Karpas-422 (cell line): ENCODE measurements around the gene PNO1. TPM values are rescaled to one million over a fixed set of nuclear protein-coding genes. Genes with fewer than 3 reads are reported as not detected.

Experiments
- DNase-seq: peaks from one replicate; pipeline ENCODE4 v3.0.0-alpha.2; 2015
- H2AFZ ChIP-seq: fragments of 200-600 bp; sonication (generic); 2 replicates; pipeline ENCODE4 v1.6.1; 2014; ENCODE audit warnings: antibody characterized with exemption, low read length, mixed read lengths
- H3K27ac ChIP-seq: fragments of 200-600 bp; sonication (generic); 2 replicates; pipeline ENCODE4 v1.5.1; 2014; ENCODE audit warnings: mild to moderate bottlenecking, low read length, moderate library complexity
- H3K27me3 ChIP-seq: fragments of 200-600 bp; sonication (generic); 2 replicates; pipeline ENCODE4 v1.6.1; 2014; ENCODE audit warnings: low read length, mixed read lengths
- H3K36me3 ChIP-seq: fragments of 200-600 bp; sonication (generic); 2 replicates; pipeline ENCODE4 v1.6.1; 2014; ENCODE audit warnings: low read length, mixed read lengths; ENCODE audit not compliant: insufficient read depth
- H3K4me1 ChIP-seq: fragments of 200-600 bp; sonication (generic); 2 replicates; pipeline ENCODE4 v1.6.1; 2014; ENCODE audit warnings: mild to moderate bottlenecking, low read length, mixed read lengths
- H3K4me2 ChIP-seq: fragments of 200-600 bp; sonication (generic); 2 replicates; pipeline ENCODE4 v1.6.1; 2014; ENCODE audit warnings: low read length, low read depth, mild to moderate bottlenecking; ENCODE audit not compliant: poor library complexity, severe bottlenecking
- H3K4me3 ChIP-seq: fragments of 200-600 bp; sonication (generic); 2 replicates; pipeline ENCODE4 v1.5.1; 2014; ENCODE audit warnings: mild to moderate bottlenecking, antibody characterized with exemption, low read length, mixed read lengths
- H3K79me2 ChIP-seq: fragments of 200-600 bp; sonication (generic); 2 replicates; pipeline ENCODE4 v1.6.1; 2014; ENCODE audit warnings: mild to moderate bottlenecking, low read length, mixed read lengths
- H3K9ac ChIP-seq: fragments of 200-600 bp; sonication (generic); 2 replicates; pipeline ENCODE4 v1.6.0; 2014; ENCODE audit warnings: low read length
- H3K9me2 ChIP-seq: fragments of 200-600 bp; sonication (generic), shearing (Covaris generic); replicated peaks from 2 replicates; pipeline ENCODE4 v1.6.0; 2014; ENCODE audit warnings: mild to moderate bottlenecking, low read length, moderate library complexity; ENCODE audit not compliant: insufficient read depth
- H3K9me3 ChIP-seq: fragments of 300-700, 200-600 bp; sonication (generic); 2 replicates; pipeline ENCODE4 v1.6.1; 2014; ENCODE audit warnings: low read length, mixed read lengths
- H4K20me1 ChIP-seq: fragments of 200-600 bp; sonication (generic); 2 replicates; pipeline ENCODE4 v1.6.1; 2014; ENCODE audit warnings: mild to moderate bottlenecking, antibody characterized with exemption, low read length, low read depth; ENCODE audit not compliant: insufficient read depth
- total RNA-seq: library from RNA; depleted of rRNA; stranded (reverse); fragments of >200 nt; shearing (Covaris generic); gene quantifications from 2 replicates; pipeline ENCODE4 v1.2.3, GENCODE V29; 2014; ENCODE audit warnings: low replicate concordance

Gene PNO1
- total RNA-seq, 1 experiment from 2014 or later = 28.3 TPM

GRCh38 chr2:68141875-68142274 is 15.8 kb upstream of the PNO1 start:
- Histone ChIP-seq H3K4me2 (no peak overlapping the region), H3K36me3 (peaks cover 36% of the 10 kb centered on the region), H3K79me2 (peaks cover 42% of the 10 kb centered on the region), H3K27me3 (no peaks in the 10 kb centered on the region), H2AFZ (no peak overlapping the region), H3K4me1 (no peaks in the 10 kb centered on the region), H3K9me3 (no peaks in the 10 kb centered on the region), H3K4me3 (no peak overlapping the region), H3K9me2 (no peaks in the 10 kb centered on the region), H3K9ac (no peak overlapping the region), H3K27ac (no peak overlapping the region), H4K20me1 (no peaks in the 10 kb centered on the region)
- no peak for DNase-seq

DNA sequence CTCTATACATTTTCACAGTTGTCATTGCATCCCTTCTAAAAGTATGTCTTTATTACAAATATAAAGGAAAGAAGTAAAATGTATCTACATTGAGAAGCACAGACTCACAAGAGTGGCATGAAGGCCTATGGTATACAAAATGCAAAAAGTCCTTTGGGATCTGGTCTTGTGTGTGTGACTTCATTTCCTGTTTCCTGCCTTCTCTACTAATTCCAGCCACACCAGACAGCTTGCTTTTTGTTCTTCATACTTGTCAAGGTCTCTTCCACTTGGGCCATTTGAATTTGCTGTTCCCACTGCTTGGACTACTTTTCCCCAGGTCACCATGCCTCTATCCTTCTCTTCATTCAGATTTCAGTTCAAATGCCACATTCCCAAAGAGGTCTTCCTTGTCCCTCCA is 6.7 kb upstream of the PNO1 start:
- no peak overlapping the region for H3K9ac ChIP-seq
- H3K79me2 ChIP-seq = peaks cover 79% of the 10 kb centered on the region
- no peaks in the 10 kb centered on the region for H3K36me3 ChIP-seq
- H2AFZ ChIP-seq = no peak overlapping the region
- peak; percentile 66 for DNase-seq
- no peaks in the 10 kb centered on the region for H4K20me1 ChIP-seq
- peaks cover 38% of the 10 kb centered on the region for H3K4me1 ChIP-seq
- H3K27me3 ChIP-seq = no peaks in the 10 kb centered on the region
- H3K4me2 ChIP-seq = peak overlapping the region; percentile 23
- H3K27ac ChIP-seq = 0 out of 2 replicates have a peak overlapping the region, but pooled peaks have one; percentile 1
- H3K9me2 ChIP-seq = no peaks in the 10 kb centered on the region
- H3K9me3 ChIP-seq = no peaks in the 10 kb centered on the region
- H3K4me3 ChIP-seq = no peak overlapping the region

DNA sequence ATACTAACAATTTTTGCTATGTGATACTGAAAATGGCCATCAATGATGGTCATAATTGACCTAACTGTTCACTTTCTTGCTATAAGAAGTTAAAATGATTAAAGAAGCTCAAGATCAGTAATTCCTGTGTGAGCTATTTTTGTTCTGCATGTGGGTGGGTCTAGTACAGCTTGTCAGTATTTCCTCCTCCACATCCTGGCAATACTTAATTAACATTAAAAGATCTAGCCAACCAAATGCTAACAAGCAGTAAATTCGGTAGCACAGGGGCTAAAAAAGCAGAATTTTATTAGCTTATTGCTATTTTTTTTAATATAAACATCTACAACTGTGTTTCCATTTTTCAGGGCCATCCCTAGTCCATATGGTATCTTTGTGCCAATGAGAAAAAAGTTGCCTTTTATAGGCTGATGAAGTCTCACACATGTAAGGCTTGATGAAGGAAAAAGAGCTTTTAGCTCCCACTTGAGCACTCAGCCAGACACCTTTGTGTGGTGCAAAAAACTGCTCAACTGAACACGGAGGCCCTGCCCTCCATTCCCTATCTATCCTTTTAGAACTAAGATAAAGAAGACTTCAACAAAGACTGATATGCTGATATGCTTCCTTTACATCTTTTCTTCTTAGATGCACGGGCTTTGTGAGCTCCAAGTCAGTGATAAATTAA is 4.9 kb upstream of the PNO1 start:
- Histone ChIP-seq H3K79me2 (peaks cover 87% of the 10 kb centered on the region), H2AFZ (no peak overlapping the region), H3K9me2 (no peaks in the 10 kb centered on the region), H3K36me3 (no peaks in the 10 kb centered on the region), H3K4me2 (no peak overlapping the region), H3K4me3 (no peak overlapping the region), H3K9ac (no peak overlapping the region), H3K27ac (no peak overlapping the region), H3K9me3 (no peaks in the 10 kb centered on the region), H3K27me3 (no peaks in the 10 kb centered on the region), H3K4me1 (peaks cover 41% of the 10 kb centered on the region), H4K20me1 (no peaks in the 10 kb centered on the region)
- DNase-seq = no peak

GRCh38 chr2:68155618-68156017 is 2.1 kb upstream of the PNO1 start:
- H3K9me2 ChIP-seq = no peaks in the 10 kb centered on the region
- DNase-seq = no peak
- peak overlapping the region; percentile 82; the same call in 1 of the 2 replicates for H3K4me3 ChIP-seq
- H4K20me1 ChIP-seq = no peaks in the 10 kb centered on the region; the same call in 1 of the 2 replicates
- peaks cover 48% of the 10 kb centered on the region for H3K4me1 ChIP-seq
- peak overlapping the region; percentile 84 for H3K4me2 ChIP-seq
- H3K27me3 ChIP-seq = no peaks in the 10 kb centered on the region
- no peak overlapping the region for H3K27ac ChIP-seq
- H3K9me3 ChIP-seq = no peaks in the 10 kb centered on the region
- no peak overlapping the region for H2AFZ ChIP-seq
- H3K36me3 ChIP-seq = peaks cover 11% of the 10 kb centered on the region
- H3K79me2 ChIP-seq = peaks cover 88% of the 10 kb centered on the region
- H3K9ac ChIP-seq = no peak overlapping the region

GRCh38 chr2:68156419-68156818 is 1.3 kb upstream of the PNO1 start:
- DNase-seq = no peak
- H3K4me1 ChIP-seq = peaks cover 41% of the 10 kb centered on the region
- peak overlapping the region; percentile 82 for H3K4me3 ChIP-seq
- peak overlapping the region; percentile 89 for H3K9ac ChIP-seq
- 0 out of 2 replicates have a peak overlapping the region, but pooled peaks have one; percentile 76 for H2AFZ ChIP-seq
- no peaks in the 10 kb centered on the region for H3K9me3 ChIP-seq
- H3K9me2 ChIP-seq = no peaks in the 10 kb centered on the region
- no peaks in the 10 kb centered on the region; the same call in 1 of the 2 replicates for H4K20me1 ChIP-seq
- H3K27ac ChIP-seq = peak overlapping the region; percentile 82
- H3K27me3 ChIP-seq = no peaks in the 10 kb centered on the region
- peaks cover 88% of the 10 kb centered on the region for H3K79me2 ChIP-seq
- H3K4me2 ChIP-seq = peak overlapping the region; percentile 84
- H3K36me3 ChIP-seq = peaks cover 19% of the 10 kb centered on the region

DNA sequence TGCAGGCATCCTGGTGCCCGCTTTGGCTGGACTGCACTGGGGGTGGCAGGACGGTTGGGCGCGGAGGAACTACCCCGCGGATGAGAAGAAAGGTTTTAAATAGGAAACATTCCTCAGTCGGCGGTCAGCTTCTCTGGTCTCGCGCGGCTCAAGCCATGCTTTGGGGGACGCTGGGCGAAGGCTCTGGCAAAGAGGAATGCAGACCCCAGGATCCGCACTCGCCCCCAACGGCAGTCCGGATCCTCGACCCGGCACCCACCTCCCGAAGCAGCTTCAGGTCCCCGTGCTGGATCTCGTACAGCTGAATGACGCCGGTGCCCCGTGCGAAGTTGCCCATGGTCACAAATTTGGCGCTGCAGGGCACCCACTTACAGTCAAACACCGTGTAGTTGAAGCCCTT is 686 bp upstream of the PNO1 start:
- H3K79me2 ChIP-seq = peaks cover 86% of the 10 kb centered on the region
- H3K9ac ChIP-seq = peak overlapping the region; percentile 89
- H3K4me3 ChIP-seq = peak overlapping the region; percentile 82

GRCh38 chr2:68158134-68158447 is 403 bp downstream of the PNO1 start:
- Histone ChIP-seq H2AFZ (peak overlapping the region; percentile 18; the same call in 1 of the 2 replicates), H3K79me2 (peaks cover 85% of the 10 kb centered on the region), H3K27me3 (no peaks in the 10 kb centered on the region), H3K36me3 (peaks cover 33% of the 10 kb centered on the region), H3K9ac (peak overlapping the region; percentile 89), H3K4me3 (peak overlapping the region; percentile 82), H3K9me3 (no peaks in the 10 kb centered on the region), H4K20me1 (no peaks in the 10 kb centered on the region; the same call in 1 of the 2 replicates), H3K27ac (peak overlapping the region; percentile 82; the same call in 1 of the 2 replicates), H3K4me2 (peak overlapping the region; percentile 84), H3K4me1 (peaks cover 26% of the 10 kb centered on the region), H3K9me2 (no peaks in the 10 kb centered on the region)
- DNase-seq = no peak

More for the DNA sequence above, 686 bp upstream of the PNO1 start:
- H3K36me3 ChIP-seq = peaks cover 23% of the 10 kb centered on the region
- no peaks in the 10 kb centered on the region; the same call in 1 of the 2 replicates for H4K20me1 ChIP-seq
- H2AFZ ChIP-seq = peak overlapping the region; percentile 76
- H3K27ac ChIP-seq = peak overlapping the region; percentile 82
- H3K9me3 ChIP-seq = no peaks in the 10 kb centered on the region
- no peaks in the 10 kb centered on the region for H3K27me3 ChIP-seq
- no peaks in the 10 kb centered on the region for H3K9me2 ChIP-seq
- H3K4me2 ChIP-seq = peak overlapping the region; percentile 84
- no peak for DNase-seq
- H3K4me1 ChIP-seq = peaks cover 37% of the 10 kb centered on the region

- Histone ChIP-seq H3K27ac (no peak overlapping the region), H3K4me1 (peaks cover 14% of the 10 kb centered on the region), H3K36me3 (peaks cover 68% of the 10 kb centered on the region), H3K4me2 (no peak overlapping the region), H3K79me2 (peaks cover 69% of the 10 kb centered on the region), H3K4me3 (no peak overlapping the region), H4K20me1 (0 out of 2 replicates have a peak, but pooled peaks cover 10% of the 10 kb centered on the region), H3K27me3 (no peaks in the 10 kb centered on the region), H3K9ac (no peak overlapping the region), H3K9me2 (no peaks in the 10 kb centered on the region), H2AFZ (no peak overlapping the region), H3K9me3 (no peaks in the 10 kb centered on the region)
- no peak for DNase-seq
These were observed 6.0 kb downstream of the PNO1 start for GRCh38 chr2:68163641-68164040.
